ENCODE measurements around the gene YRDC. TPM values are rescaled to one million over a fixed set of nuclear protein-coding genes. Genes with fewer than 3 reads are reported as not detected.

YRDC gene
- total RNA-seq, 1 donor from 2014 or later, result 46.5 TPM

- Mint-ChIP-seq H3K27ac (no peak overlapping the region), H3K4me3 (ENCODE audit: low read depth) (peak overlapping the region; percentile 24), H3K27me3 (ENCODE audit: low read depth) (no peaks in the 10 kb centered on the region), H3K36me3 (ENCODE audit: low read depth) (peaks cover 24% of the 10 kb centered on the region), H3K9me3 (no peaks in the 10 kb centered on the region), H3K4me1 (ENCODE audit: low read depth) (peaks cover 23% of the 10 kb centered on the region)
- intact Hi-C loops (cut with micrococcal nuclease), result loop anchor here (1.0 to 5.0 kb wide), 2 partner anchors 49 to 201 kb away; partner anchors contain the start of gene UTP11
- DNase-seq (ENCODE audit: low spot score), result peak; percentile 61
Observed at GRCh38 chr1:37811027-37811655, 3.1 kb upstream of the YRDC start.

- no peak for DNase-seq (ENCODE audit: low spot score)
- Mint-ChIP-seq H3K36me3 (ENCODE audit: low read depth) (peaks cover 32% of the 10 kb centered on the region), H3K27ac (no peak overlapping the region), H3K4me3 (ENCODE audit: low read depth) (no peak overlapping the region), H3K4me1 (ENCODE audit: low read depth) (peaks cover 25% of the 10 kb centered on the region), H3K27me3 (ENCODE audit: low read depth) (no peaks in the 10 kb centered on the region), H3K9me3 (no peaks in the 10 kb centered on the region)
- intact Hi-C loops (cut with micrococcal nuclease), result loop anchor here (2.0 to 5.0 kb wide), 3 partner anchors 181 to 258 kb away; partner anchors contain the start of genes SF3A3, SNIP1 and UTP11
Observed at GRCh38 chr1:37809942-37810341, 1.9 kb upstream of the YRDC start.

- H3K27ac Mint-ChIP-seq, result peak overlapping the region; percentile 94
- intact Hi-C loops (cut with micrococcal nuclease), result loop anchor here (1.0 to 5.0 kb wide), 4 partner anchors 51 to 256 kb away; partner anchors contain the start of genes MTF1, SF3A3 and SNIP1
- H3K4me1 Mint-ChIP-seq (ENCODE audit: low read depth), result peaks cover 30% of the 10 kb centered on the region
- no peaks in the 10 kb centered on the region for H3K9me3 Mint-ChIP-seq
- H3K36me3 Mint-ChIP-seq (ENCODE audit: low read depth), result peaks cover 45% of the 10 kb centered on the region
- no peaks in the 10 kb centered on the region for H3K27me3 Mint-ChIP-seq (ENCODE audit: low read depth)
- no peak for DNase-seq (ENCODE audit: low spot score)
- peak overlapping the region; percentile 94 for H3K4me3 Mint-ChIP-seq (ENCODE audit: low read depth)
Observed at GRCh38 chr1:37808369-37809319, 636 bp upstream of the YRDC start.

GRCh38 chr1:37807220-37807554 lies 821 bp downstream of the YRDC start:
- intact Hi-C loops (cut with micrococcal nuclease), result loop anchor here (5.0 kb wide), 1 partner anchor 255 kb away; the partner anchor contains the start of gene SNIP1
- Mint-ChIP-seq H3K4me1 (ENCODE audit: low read depth) (peaks cover 30% of the 10 kb centered on the region), H3K36me3 (ENCODE audit: low read depth) (peaks cover 59% of the 10 kb centered on the region), H3K27ac (peak overlapping the region; percentile 71), H3K9me3 (no peaks in the 10 kb centered on the region), H3K27me3 (ENCODE audit: low read depth) (no peaks in the 10 kb centered on the region), H3K4me3 (ENCODE audit: low read depth) (peak overlapping the region; percentile 85)
- DNase-seq (ENCODE audit: low spot score), result no peak

GRCh38 chr1:37802439-37802838 lies 5.6 kb downstream of the YRDC start:
- intact Hi-C loops (cut with micrococcal nuclease), result no loop called here
- Mint-ChIP-seq H3K4me3 (ENCODE audit: low read depth) (no peak overlapping the region), H3K36me3 (ENCODE audit: low read depth) (peaks cover 73% of the 10 kb centered on the region), H3K27ac (no peak overlapping the region), H3K9me3 (no peaks in the 10 kb centered on the region), H3K27me3 (ENCODE audit: low read depth) (no peaks in the 10 kb centered on the region), H3K4me1 (ENCODE audit: low read depth) (peaks cover 11% of the 10 kb centered on the region)
- no peak for DNase-seq (ENCODE audit: low spot score)

GRCh38 chr1:37797750-37798345 lies 10.2 kb downstream of the YRDC start:
- Mint-ChIP-seq H3K4me3 (ENCODE audit: low read depth) (no peak overlapping the region), H3K27ac (no peak overlapping the region)

GRCh38 chr1:37795340-37796125 lies 12.5 kb downstream of the YRDC start:
- Mint-ChIP-seq H3K4me1 (ENCODE audit: low read depth) (peaks cover 10% of the 10 kb centered on the region), H3K9me3 (no peaks in the 10 kb centered on the region), H3K4me3 (ENCODE audit: low read depth) (peak overlapping the region; percentile 66), H3K27ac (no peak overlapping the region), H3K36me3 (ENCODE audit: low read depth) (peaks cover 16% of the 10 kb centered on the region), H3K27me3 (ENCODE audit: low read depth) (peaks cover 32% of the 10 kb centered on the region)
- intact Hi-C loops (cut with micrococcal nuclease), result loop anchor here (2.0 kb wide), 1 partner anchor 61 kb away; no protein-coding TSS in a partner anchor
- peak; percentile 46 for DNase-seq (ENCODE audit: low spot score)

More at GRCh38 chr1:37797750-37798345, 10.2 kb downstream of the YRDC start:
- Mint-ChIP-seq H3K4me1 (ENCODE audit: low read depth) (peaks cover 10% of the 10 kb centered on the region), H3K9me3 (no peaks in the 10 kb centered on the region), H3K27me3 (ENCODE audit: low read depth) (peaks cover 12% of the 10 kb centered on the region), H3K36me3 (ENCODE audit: low read depth) (peaks cover 29% of the 10 kb centered on the region)
- intact Hi-C loops (cut with micrococcal nuclease), result no loop called here
- DNase-seq (ENCODE audit: low spot score), result no peak

- DNase-seq (ENCODE audit: low spot score), result no peak
- intact Hi-C loops (cut with micrococcal nuclease), result loop anchor here (2.0 kb wide), 1 partner anchor 60 kb away; no protein-coding TSS in a partner anchor
- Mint-ChIP-seq H3K27ac (no peak overlapping the region), H3K36me3 (ENCODE audit: low read depth) (peaks cover 7% of the 10 kb centered on the region), H3K4me1 (ENCODE audit: low read depth) (peaks cover 10% of the 10 kb centered on the region), H3K4me3 (ENCODE audit: low read depth) (peak overlapping the region; percentile 66), H3K9me3 (no peaks in the 10 kb centered on the region), H3K27me3 (ENCODE audit: low read depth) (peaks cover 37% of the 10 kb centered on the region)
Observed at GRCh38 chr1:37794372-37795339, 13.4 kb downstream of the YRDC start.

- peak; percentile 15 for DNase-seq (ENCODE audit: low spot score)
- Mint-ChIP-seq H3K36me3 (ENCODE audit: low read depth) (peaks cover 2% of the 10 kb centered on the region), H3K4me3 (ENCODE audit: low read depth) (peak within 1 kb of the TSS; percentile 60), H3K4me1 (ENCODE audit: low read depth) (peaks cover 10% of the 10 kb centered on the region), H3K9me3 (no peaks in the 10 kb centered on the region), H3K27me3 (ENCODE audit: low read depth) (peaks cover 37% of the 10 kb centered on the region), H3K27ac (no peak within 1 kb of the TSS)
- intact Hi-C loops (cut with micrococcal nuclease), result loop anchor here (2.0 kb wide), 1 partner anchor 59 kb away; no protein-coding TSS in a partner anchor
Observed at GRCh38 chr1:37793773-37794371, 14.1 kb downstream of the YRDC start, which contains the start of gene MANEAL. Gene MANEAL (plus strand): TSS chr1:37793847. CDS start chr1:37794183, 336 bp downstream.

- Mint-ChIP-seq H3K4me1 (ENCODE audit: low read depth) (peaks cover 10% of the 10 kb centered on the region), H3K9me3 (no peaks in the 10 kb centered on the region), H3K36me3 (ENCODE audit: low read depth) (no peaks in the 10 kb centered on the region), H3K27ac (no peak overlapping the region), H3K4me3 (ENCODE audit: low read depth) (peak overlapping the region; percentile 5), H3K27me3 (ENCODE audit: low read depth) (peaks cover 41% of the 10 kb centered on the region)
- intact Hi-C loops (cut with micrococcal nuclease), result no loop called here
- no peak for DNase-seq (ENCODE audit: low spot score)
Observed at GRCh38 chr1:37792943-37793686, 14.9 kb downstream of the YRDC start.

Data from activated T-helper 2 cell treated with anti-CD3 and anti-CD28 coated beads, Interferon-gamma antibody, Interleukin-2, Interleukin-4, amounts not matched to agents 10 μg/mL and 5 μg/mL and 100 μg/mL, durations not matched to agents 14 hours and 24 hours and 36 hours (primary cell).